Measurements from ENCODE around the gene SYNE1. TPM values are rescaled to one million over a fixed set of nuclear protein-coding genes. Genes with fewer than 3 reads are reported as not detected.

SYNE1 gene
- total and polyA plus RNA-seq, 2 experiments from 2014 or later, result 17.6 to 59.9 TPM

- H3K4me3 ChIP-seq, result peak overlapping the region; percentile 42
- TF ChIP-seq, protein P1, sequence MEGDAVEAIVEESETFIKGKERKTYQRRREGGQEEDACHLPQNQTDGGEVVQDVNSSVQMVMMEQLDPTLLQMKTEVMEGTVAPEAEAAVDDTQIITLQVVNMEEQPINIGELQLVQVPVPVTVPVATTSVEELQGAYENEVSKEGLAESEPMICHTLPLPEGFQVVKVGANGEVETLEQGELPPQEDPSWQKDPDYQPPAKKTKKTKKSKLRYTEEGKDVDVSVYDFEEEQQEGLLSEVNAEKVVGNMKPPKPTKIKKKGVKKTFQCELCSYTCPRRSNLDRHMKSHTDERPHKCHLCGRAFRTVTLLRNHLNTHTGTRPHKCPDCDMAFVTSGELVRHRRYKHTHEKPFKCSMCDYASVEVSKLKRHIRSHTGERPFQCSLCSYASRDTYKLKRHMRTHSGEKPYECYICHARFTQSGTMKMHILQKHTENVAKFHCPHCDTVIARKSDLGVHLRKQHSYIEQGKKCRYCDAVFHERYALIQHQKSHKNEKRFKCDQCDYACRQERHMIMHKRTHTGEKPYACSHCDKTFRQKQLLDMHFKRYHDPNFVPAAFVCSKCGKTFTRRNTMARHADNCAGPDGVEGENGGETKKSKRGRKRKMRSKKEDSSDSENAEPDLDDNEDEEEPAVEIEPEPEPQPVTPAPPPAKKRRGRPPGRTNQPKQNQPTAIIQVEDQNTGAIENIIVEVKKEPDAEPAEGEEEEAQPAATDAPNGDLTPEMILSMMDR (IDR thresholded peaks at IDR 0.05; ENCODE audit: poor library complexity), result no peak
- TF ChIP-seq EZH2 (IDR thresholded peaks at IDR 0.05; ENCODE audit: borderline replicate concordance), result no peak
- no peak for TF ChIP-seq EZH2phosphoT487 (IDR thresholded peaks at IDR 0.05; ENCODE audit: low read depth, severe bottlenecking, unreplicated experiment)
Observed at GRCh38 chr6:152636021-152636608, 1.0 kb downstream of the SYNE1 start.

DNA sequence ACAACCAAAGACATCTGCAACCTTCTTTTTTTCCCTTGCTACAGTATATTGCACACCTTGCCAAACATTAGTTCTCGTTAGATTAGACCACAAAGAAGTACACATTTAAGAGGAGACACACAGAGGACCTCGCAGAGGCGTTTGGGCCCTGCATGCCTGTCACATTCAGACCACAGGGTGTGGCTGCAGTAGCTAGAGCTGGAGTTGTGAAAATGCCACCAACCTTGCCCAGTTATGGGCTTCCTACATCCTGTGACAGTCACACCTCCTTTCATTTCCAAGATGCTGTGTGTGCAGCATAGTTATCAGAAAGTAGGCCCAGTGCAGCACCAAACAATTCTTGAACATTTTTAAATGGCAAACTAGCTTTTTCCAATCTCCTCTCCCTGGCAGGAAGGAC is 2.4 kb downstream of the SYNE1 start:
- H3K27ac ChIP-seq, result no peak overlapping the region
- H2AFZ ChIP-seq, result no peak overlapping the region
- H3K9me2 ChIP-seq (replicated peaks; ENCODE audit: insufficient read depth), result no peaks in the 10 kb centered on the region
- no peak overlapping the region for H3K4me2 ChIP-seq
- H3K79me2 ChIP-seq, result no peaks in the 10 kb centered on the region
- peaks cover 50% of the 10 kb centered on the region for H3K27me3 ChIP-seq
- peaks cover 5% of the 10 kb centered on the region for H3K4me1 ChIP-seq (ENCODE audit: insufficient read depth)
- no peaks in the 10 kb centered on the region for H3K9me3 ChIP-seq (ENCODE audit: low read depth)
- no peak for DNase-seq (ENCODE audit: low spot score)
- TF ChIP-seq EZH2phosphoT487 (IDR thresholded peaks at IDR 0.05; ENCODE audit: low read depth, severe bottlenecking, unreplicated experiment), result no peak
- no peak for TF ChIP-seq EZH2 (IDR thresholded peaks at IDR 0.05; ENCODE audit: borderline replicate concordance)
- TF ChIP-seq, protein P1 (IDR thresholded peaks at IDR 0.05; ENCODE audit: poor library complexity), result no peak
- H3K4me3 ChIP-seq, result no peak overlapping the region
- 88% methylated on average over 3 of the region's 3 CpGs for WGBS (ENCODE audit: low lambda C conversion rate, missing lambda C conversion rate)
- no peaks in the 10 kb centered on the region for H4K20me1 ChIP-seq (ENCODE audit: insufficient read depth, poor library complexity, severe bottlenecking)
- no peaks in the 10 kb centered on the region for H3K36me3 ChIP-seq (replicated peaks; ENCODE audit: insufficient read depth, low read depth)

More at GRCh38 chr6:152636021-152636608, 1.0 kb downstream of the SYNE1 start:
- Histone ChIP-seq H2AFZ (peak overlapping the region; percentile 56), H4K20me1 (ENCODE audit: insufficient read depth, poor library complexity, severe bottlenecking) (no peaks in the 10 kb centered on the region), H3K4me1 (ENCODE audit: insufficient read depth) (peaks cover 5% of the 10 kb centered on the region), H3K9me3 (ENCODE audit: low read depth) (no peaks in the 10 kb centered on the region), H3K27me3 (peaks cover 47% of the 10 kb centered on the region), H3K36me3 (replicated peaks; ENCODE audit: insufficient read depth, low read depth) (no peaks in the 10 kb centered on the region), H3K79me2 (no peaks in the 10 kb centered on the region), H3K9me2 (replicated peaks; ENCODE audit: insufficient read depth) (no peaks in the 10 kb centered on the region), H3K4me2 (peak overlapping the region; percentile 97), H3K27ac (no peak overlapping the region)
- DNase-seq (ENCODE audit: low spot score), result peak; percentile 23
- WGBS (ENCODE audit: low lambda C conversion rate, missing lambda C conversion rate), result 1% methylated on average over 20 of the region's 20 CpGs

DNA sequence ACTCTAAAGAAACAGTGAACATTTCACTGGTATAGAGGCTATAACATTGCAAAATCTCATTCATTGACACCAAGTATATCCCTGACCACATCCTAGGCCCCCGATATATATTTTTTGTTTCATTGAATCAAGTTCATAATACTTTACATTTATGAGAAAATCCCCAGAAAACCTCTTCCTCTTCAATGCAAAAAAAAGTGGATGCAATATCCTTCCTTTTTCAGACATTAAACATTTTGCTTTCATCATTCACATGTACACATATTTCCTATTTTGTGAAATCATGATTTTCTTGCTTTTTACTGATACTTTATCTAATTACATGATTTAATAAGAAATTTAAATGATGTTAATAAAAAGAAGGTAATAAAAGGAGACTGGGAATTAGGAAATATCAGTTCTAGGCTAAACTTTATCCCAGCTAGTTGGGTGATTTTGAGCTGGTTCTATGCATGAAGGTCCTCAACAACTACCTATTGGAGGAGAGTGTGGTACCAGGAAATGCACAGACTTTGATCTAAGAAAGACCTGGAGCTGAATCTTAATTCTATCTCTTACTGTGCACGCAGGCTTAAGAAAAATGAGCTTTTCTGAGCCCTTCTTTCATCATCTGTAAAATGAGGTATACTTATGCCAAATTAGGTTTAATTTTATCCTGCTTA is 4.9 kb downstream of the SYNE1 start:
- Histone ChIP-seq H3K36me3 (replicated peaks; ENCODE audit: insufficient read depth, low read depth) (no peaks in the 10 kb centered on the region), H2AFZ (no peak overlapping the region)

More for the DNA sequence above, 4.9 kb downstream of the SYNE1 start:
- peaks cover 33% of the 10 kb centered on the region for H3K27me3 ChIP-seq
- H4K20me1 ChIP-seq (ENCODE audit: insufficient read depth, poor library complexity, severe bottlenecking), result no peaks in the 10 kb centered on the region
- DNase-seq (ENCODE audit: low spot score), result no peak
- no peaks in the 10 kb centered on the region for H3K9me3 ChIP-seq (ENCODE audit: low read depth)
- H3K27ac ChIP-seq, result no peak overlapping the region
- H3K4me2 ChIP-seq, result no peak overlapping the region
- H3K4me3 ChIP-seq, result no peak overlapping the region
- H3K79me2 ChIP-seq, result no peaks in the 10 kb centered on the region
- H3K4me1 ChIP-seq (ENCODE audit: insufficient read depth), result peaks cover 5% of the 10 kb centered on the region
- 91% methylated on average over 2 of the region's 2 CpGs for WGBS (ENCODE audit: low lambda C conversion rate, missing lambda C conversion rate)
- no peaks in the 10 kb centered on the region for H3K9me2 ChIP-seq (replicated peaks; ENCODE audit: insufficient read depth)
- TF ChIP-seq EZH2phosphoT487 (IDR thresholded peaks at IDR 0.05; ENCODE audit: low read depth, severe bottlenecking, unreplicated experiment) (no peak), EZH2 (IDR thresholded peaks at IDR 0.05; ENCODE audit: borderline replicate concordance) (no peak)
- TF ChIP-seq, protein P1 (IDR thresholded peaks at IDR 0.05; ENCODE audit: poor library complexity), result no peak
